Cardiac septum (tissue), 1 donor: ENCODE measurements around the gene VPS37C. TPM values are rescaled to one million over a fixed set of nuclear protein-coding genes. Genes with fewer than 3 reads are reported as not detected.
"Not testable (repeated sequence)": the region's sequence is repeated elsewhere in the genome, so short reads cannot be mapped to it uniquely, and the experiment has no call there.

ENCODE experiments used
- DNase-seq: peaks from one replicate; pipeline ENCODE4 v3.0.0-alpha.2; 2020; ENCODE audit warnings: low spot score
- intact Hi-C: fragments of 100-400 bp; cut with DNase I; formaldehyde crosslinking; loops from one replicate; pipeline ENCODE4 v1.14.0; 2022
- total RNA-seq: library from RNA; stranded (reverse); fragmentation: NEBNext Ultra II Directional; extraction: Animal tissue kit (Norgen Biotek cat#: 25700); gene quantifications from one replicate; pipeline ENCODE4 v1.2.1, GENCODE V29; 2021
- donor health status: DM: no; HTN: no; CAD: no.

The VPS37C gene
- total RNA-seq, 1 donor from 2014 or later = 19.6 TPM

DNA sequence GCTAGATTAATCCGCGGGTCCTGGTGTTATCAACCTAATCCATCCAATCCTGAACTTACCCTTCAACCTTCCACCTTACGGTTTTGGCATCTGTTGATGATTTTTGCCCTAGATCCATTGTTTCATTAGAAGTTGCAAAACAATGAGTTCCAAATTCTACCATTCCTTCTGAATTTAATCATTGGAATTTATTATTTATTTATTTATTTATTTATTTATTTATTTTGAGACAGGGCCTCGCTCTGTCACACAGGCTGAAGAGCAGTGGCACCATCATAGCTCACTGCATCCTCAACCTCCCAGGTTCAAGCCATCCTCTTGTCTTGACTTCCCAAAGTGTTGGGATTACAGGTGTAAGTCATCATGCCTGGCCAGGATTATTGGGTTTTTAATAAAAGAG is 20.3 kb upstream of the VPS37C start:
- no peak for DNase-seq
- intact Hi-C loops = no loop called here

DNA sequence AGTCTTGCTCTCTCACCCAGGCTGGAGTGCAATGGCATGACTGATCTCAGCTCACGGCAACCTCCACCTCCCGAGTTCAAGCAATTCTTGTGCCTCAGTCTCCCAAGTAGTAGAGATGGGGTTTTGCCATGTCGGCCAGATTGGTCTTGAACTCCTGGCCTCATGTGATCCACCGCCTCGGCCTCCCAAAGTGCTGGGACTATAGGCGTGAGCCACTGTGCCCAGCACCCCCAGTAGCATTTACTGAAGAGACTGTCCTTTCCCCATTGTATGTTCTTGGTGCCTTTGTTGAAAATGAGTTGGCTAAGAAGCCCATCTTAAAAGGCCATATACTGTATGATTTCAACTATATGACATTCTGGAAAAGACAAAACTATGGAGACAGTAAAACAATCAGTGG is 19.0 kb upstream of the VPS37C start:
- intact Hi-C loops, DNase-seq: not testable (repeated sequence)

DNA sequence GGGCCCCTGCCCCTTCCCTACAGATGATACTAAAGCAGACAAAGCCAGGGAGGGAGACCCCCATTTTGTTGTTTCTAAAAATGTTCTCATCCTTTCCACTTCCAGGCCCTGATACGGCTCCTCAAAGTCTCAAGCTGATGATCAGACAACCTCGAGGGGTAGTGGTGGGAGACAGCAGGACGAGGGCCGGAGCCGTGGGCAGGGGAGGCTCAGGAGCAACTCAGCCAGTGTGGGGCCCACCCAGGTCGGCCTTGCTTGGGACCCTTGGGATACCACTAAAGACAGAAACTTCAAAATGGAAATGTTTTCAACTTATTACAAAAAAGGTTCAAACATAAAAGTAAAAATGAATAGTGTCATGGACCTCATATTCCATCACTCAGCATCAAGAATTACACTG is 15.2 kb upstream of the VPS37C start:
- intact Hi-C loops = no loop called here
- DNase-seq = no peak

DNA sequence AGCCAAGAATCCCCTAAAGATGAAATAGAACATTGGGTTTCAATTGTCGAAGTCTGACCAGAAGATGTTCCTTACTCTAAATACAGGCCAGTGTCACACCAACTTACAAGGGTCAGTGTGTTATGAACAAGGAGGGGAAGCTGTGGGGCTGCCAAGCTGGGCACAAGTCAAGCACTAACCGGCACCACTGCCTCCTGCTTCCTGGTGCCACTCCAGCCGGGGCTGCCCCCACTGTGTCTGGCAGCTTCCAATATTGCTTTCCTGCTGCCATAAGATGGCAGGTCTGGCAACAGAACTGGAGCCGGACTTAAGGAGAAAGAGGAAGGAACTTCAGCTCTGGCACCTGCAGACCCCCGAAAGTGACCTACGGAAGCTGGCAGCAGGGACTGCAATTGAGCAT is 13.7 kb upstream of the VPS37C start:
- DNase-seq = no peak
- intact Hi-C loops = no loop called here

DNA sequence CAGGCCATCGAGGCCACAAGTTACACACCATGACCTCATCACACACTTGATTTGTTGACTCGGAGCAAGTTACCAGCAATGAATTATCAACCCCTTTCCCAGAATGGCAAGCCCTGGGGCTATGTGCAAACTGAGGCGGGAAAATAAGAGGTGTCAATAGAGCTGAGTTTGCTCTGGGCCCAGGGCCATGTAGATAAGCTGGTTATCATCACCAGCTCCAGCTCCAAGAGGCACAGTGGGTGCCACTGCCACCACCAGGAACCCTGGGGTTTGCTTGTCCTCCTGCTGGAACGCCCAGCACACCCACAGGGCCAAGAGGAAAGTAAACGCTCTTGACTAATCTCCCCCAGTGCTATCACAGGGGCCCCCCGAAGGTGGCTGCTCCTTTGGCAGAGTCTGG is 13.0 kb upstream of the VPS37C start:
- intact Hi-C loops = no loop called here
- no peak for DNase-seq

DNA sequence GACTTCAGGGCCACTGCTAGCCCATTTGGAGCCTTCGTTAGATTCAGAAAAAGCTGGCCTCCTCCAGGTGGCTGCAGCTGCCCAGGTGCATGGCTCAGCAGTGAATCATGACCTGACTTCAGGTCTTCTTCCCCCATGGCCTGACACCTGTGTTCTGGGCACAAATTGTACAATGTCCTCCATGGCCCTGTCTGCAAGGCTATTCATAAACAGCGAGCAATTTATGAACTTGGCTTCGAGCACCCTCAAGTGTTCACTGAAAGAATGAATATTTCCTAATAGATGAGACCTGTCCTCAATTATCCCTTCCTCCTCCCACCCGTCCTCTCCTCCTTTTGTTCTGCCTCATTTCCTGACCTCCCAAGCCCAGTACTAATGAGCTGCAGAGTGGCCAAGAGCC is 12.2 kb upstream of the VPS37C start:
- intact Hi-C loops = no loop called here
- no peak for DNase-seq

DNA sequence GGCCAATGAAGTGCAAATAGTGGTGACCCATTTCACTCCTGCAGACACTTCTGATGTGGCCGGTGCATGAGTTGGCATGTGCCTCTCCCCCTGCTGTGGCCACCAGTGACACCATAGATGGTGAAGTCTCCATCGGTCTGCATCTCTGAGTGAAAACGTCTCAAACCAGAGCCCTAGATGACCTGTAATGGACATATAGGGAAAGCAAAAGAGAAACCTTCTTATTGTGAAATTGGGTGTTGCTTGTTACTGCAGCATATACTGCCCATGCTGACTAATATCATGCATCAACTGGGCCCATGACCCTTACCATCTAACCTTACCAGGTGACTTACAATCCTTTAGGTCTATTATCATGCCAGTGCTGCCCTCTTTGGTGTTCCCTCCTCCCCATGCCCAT is 11.7 kb upstream of the VPS37C start:
- no peak for DNase-seq
- intact Hi-C loops = no loop called here

DNA sequence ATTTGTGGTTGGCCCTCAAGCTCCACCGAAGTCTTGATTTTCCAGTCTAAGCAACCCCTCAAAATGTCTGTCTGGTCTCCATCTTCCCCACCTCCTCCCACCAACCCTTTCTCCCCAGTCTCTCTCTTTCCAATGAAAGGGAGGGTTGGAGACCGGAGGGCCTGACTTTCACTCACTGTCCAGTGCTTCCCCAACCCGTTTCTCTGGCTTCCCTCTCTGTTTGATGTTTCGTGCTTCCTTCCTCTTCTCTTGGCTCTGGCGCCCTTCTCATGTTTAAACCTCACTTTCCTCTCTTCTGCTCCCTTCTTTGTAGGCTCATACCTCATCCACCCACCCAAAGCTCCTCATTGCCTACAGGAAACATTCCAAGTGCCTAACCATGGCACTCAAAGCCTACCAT is 11.1 kb upstream of the VPS37C start:
- no peak for DNase-seq
- intact Hi-C loops = no loop called here

DNA sequence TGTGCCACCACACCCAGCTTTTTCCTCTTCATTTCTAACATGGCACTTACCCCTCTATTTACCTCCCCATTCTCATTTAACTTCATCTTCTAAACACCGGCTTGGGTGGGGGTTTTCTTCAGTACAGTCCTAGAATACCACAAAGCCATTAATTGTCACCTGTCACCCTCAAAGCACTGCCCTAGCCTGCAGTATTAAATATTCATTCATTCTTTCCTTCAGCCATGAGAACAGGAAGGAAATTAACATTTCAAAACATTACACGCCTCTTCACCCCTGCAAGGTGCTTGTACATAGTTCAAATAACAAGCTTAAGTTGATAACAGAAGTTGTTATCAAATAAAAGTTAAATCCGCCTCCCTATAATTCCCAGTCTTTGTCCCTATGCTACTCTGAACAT is 10.7 kb upstream of the VPS37C start:
- DNase-seq = no peak
- intact Hi-C loops = no loop called here

DNA sequence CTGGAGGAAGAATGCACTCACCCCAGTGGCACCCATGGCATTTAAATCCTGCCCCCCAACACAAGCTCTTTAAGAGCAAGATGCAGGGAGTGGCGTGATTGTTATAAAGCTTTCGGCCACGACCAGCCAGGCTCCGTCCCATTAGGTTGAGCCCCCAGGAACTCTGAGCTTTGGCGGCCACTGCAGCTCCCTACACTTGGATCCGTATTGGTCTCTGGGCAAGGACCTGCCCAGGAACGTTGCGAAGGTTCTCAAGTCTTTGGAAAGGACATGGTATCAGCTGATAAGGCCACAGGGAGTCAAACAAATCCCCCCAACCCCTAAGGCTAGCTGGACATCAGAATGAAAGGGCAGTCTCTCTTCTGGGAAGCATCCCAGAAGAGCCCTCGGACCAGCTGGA is 9.3 kb upstream of the VPS37C start:
- intact Hi-C loops = no loop called here
- no peak for DNase-seq

DNA sequence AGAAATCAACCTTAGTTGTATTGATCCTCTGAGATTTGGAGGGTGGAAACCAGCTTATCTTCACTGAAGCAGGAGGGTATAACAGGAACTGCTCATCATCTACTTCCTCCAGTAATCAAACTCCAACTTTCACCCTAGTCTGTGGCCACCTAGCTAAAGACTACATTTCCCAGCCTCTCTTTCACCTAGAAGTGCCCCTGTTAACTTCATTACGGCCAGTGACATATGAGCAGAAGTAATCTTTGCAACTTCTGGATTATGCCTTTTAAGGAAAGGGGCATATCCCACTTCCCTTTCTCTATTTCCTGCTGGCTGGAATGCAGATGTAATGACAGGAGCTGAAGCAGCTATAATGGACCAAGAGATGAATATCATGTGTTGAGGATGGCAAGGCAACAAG is 7.6 kb upstream of the VPS37C start:
- intact Hi-C loops = loop anchor here (10.0 kb wide), 1 partner anchor 324 kb away; the partner anchor contains the start of gene CCDC86

DNA sequence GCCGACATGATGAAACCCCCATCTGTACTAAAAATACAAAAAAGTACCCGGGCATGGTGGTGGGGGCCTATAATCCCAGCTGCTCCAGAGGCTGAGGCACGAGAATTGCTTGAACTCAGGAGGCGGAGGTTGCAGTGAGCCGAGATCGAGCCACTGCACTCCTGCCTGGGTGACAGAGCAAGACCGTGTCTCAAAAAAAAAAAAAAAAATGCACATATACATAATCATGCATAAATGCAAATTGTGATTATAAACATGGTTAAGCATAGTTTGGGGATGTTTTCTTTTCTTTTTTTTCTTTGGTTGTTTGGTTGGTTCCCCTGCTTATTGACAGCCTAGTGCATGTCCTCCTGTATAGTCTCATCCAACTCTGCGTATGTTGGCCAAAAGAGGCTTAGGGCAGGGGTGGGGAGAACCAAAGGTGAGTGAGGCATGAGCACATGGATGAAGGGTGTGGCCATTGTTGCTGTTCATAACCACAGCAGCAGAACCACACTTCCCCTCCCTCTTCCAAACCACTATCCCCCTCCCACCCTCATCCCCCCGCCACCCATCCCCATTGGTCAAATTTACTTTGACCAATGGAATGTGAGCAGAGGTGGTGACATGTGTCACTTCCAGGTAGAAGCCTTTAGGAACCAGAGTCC is 6.9 kb upstream of the VPS37C start:
- DNase-seq = no peak
- intact Hi-C loops = loop anchor here (10.0 kb wide), 1 partner anchor 323 kb away; the partner anchor contains the start of gene CCDC86

More for the DNA sequence above, 7.6 kb upstream of the VPS37C start:
- no peak for DNase-seq

DNA sequence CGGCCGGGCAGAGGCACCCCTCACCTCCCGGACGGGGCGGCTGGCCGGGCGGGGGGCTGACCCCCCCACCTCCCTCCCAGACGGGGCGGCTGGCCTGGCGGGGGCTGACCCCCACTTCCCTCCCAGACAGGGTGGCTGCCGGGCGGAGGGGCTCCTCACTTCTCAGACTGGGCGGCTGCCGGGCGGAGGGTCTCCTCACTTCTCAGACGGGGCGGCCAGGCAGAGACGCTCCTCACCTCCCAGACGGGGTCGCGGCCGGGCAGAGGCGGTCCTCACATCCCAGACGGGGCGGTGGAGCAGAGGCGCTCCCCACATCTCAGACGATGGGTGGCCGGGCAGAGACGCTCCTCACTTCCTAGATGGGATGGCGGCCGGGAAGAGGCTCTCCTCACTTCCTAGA is 5.1 kb upstream of the VPS37C start:
- DNase-seq = not testable (repeated sequence)
- intact Hi-C loops = loop anchor here (10.0 kb wide), 1 partner anchor 322 kb away; the partner anchor contains the start of gene CCDC86

DNA sequence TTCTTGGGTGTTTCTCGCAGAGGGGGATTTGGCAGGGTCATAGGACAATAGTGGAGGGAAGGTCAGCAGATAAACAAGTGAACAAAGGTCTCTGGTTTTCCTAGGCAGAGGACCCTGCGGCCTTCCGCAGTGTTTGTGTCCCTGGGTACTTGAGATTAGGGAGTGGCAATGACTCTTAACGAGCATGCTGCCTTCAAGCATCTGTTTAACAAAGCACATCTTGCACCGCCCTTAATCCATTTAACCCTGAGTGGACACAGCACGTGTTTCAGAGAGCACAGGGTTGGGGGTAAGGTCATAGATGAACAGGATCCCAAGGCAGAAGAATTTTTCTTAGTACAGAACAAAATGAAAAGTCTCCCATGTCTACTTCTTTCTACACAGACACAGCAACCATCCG is 4.6 kb upstream of the VPS37C start:
- intact Hi-C loops = loop anchor here (10.0 kb wide), 1 partner anchor 321 kb away; the partner anchor contains the start of gene CCDC86

DNA sequence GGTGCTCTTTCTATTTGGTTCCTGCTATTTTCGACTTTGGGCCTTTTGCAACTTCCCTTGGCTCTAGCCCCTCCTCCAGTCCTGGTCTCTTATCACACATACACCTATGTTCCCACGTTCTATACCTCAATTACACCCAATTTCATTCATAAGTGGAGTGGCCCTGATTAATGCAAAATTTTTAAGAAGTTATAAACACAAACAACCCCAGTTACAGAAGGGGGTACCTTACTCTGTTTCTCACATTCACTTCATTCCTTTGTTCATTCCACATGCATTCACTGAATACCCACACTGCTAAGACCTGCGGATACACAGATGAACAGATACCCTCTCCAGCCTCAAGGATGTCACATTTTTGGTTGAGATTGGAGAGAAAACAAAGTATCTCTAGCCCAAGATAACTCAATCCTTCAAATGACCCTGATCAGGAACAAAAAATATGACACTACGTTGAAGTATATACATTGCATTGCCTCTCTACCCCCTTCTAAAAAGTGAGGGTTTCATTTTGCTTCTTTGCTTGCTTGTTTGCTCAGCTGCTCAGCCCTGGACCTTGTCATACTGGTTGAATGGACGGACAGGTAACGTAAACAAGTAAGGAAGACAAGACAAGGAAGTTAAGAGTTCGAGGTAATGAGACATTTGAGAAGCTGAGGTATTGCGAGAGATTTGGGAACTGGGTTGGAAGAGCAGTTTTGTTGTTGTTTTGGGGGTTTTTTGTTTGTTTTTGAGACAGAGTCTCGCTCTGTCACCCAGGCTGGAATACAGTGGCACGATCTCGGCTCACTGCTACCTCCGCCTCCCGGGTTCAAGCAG is 3.6 kb upstream of the VPS37C start:
- intact Hi-C loops = loop anchor here (10.0 kb wide), 1 partner anchor 320 kb away; the partner anchor contains the start of gene CCDC86
- no peak for DNase-seq

More for the DNA sequence above, 4.6 kb upstream of the VPS37C start:
- not testable (repeated sequence) for DNase-seq

DNA sequence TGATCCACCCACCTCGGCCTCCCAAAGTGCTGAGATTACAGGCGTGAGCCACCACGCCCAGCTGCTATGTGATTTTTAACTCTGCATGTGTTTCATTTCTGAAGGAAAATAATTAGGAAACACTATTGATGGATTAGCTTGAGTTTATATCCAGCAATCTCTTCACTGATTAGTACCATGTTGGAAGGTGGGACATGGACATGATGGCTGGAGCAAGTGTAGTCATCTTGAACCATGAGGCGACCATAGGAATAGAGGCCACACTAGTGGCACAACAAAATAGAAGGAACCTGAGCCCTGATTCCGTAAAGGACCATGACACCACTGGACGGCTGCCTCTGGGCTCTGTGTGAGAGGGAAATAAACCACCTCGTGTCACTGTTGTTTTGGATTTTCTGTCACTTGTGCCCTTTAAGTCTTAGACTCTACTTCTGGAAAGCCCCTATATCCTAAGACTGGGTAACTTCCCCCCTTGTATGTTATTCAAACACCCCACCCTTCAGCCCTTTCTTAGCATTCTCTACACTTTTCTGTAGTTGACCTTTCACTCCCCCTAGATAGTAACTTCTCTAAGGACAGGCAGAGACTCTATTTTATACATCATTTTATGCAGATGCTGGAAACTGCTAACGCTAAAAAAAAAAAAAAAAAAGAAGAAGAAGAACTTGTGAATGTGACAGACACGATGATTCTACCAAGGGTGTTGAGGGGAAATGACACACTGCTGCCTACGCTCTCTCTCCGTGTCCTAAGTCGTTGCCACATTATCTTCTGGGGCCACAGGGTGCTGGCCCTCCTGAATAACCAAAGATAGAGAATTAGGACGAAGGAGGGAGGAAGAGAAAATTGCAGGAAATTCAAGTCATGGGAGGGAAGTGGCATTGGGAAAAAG is 2.7 kb upstream of the VPS37C start:
- DNase-seq = no peak
- intact Hi-C loops = loop anchor here (10.0 kb wide), 1 partner anchor 319 kb away; the partner anchor contains the start of gene CCDC86

DNA sequence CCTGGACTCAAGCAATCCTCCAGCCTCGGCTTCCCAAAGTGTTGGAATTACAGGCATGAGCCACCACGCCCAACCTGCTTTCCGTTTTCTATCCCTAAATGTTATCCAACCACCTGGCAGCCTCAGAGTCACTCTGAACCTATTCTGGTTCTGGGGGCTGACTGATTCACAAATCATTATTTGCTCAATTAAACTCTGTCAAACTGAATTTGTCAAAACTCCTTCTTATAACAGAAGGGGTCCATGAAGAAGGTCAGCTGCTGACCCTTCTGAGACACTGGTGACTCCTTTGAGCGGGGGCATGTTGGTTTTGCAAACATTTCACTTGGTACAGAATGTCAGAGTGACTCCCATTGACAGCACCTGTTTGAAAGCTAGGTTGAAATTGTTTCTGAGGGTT is 1.8 kb upstream of the VPS37C start:
- intact Hi-C loops = loop anchor here (10.0 kb wide), 1 partner anchor 318 kb away; the partner anchor contains the start of gene CCDC86
- no peak for DNase-seq

DNA sequence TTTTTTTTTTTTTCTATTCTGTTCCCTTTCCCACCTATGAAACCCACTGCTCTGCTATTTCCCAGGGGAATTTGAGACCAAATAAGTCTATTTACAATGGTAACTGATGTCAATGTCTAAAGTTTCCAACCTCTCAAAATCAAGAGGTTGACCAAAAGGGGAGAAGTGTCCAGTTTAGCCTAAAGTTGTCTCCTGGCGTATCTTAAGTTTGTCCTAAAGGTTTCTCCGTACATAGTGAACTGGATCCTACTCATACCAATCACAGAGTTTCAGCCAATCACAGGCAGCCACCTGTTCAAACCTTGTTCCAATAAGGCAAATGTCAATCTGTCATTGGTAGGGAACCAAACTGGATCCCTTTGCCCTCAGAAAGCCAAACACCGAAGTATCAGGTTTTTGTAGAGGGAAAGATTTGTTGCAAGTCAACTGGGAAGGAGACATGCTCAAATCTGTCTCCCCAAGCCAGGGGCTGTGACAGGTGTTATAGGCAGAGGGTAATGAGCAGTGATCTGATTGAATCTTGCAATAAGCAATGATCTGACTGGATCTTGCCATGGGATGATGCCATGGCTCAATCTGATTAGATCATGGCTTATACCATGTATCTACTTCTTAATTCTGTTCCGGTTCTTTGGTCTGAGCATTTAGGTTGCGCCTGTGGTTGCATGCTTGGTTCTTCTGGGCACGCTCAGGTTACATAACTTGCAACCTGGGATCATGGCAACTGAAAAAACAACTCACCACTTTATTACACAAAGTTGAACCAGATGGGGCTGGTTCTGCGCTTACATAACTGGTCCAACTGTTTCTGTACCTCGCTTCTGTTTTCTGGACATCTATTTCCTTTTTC is 1.1 kb upstream of the VPS37C start:
- intact Hi-C loops = loop anchor here (10.0 kb wide), 1 partner anchor 318 kb away; the partner anchor contains the start of gene CCDC86
- no peak for DNase-seq
